Chondrocyte (in vitro differentiated cells): Measurements from ENCODE around the gene CDC73. TPM values are rescaled to one million over a fixed set of nuclear protein-coding genes. Genes with fewer than 3 reads are reported as not detected.

Experiments
- DNase-seq: peaks from one replicate; pipeline ENCODE4 v3.0.0; 2021; ENCODE audit warnings: mixed read lengths, low spot score
- H3K27ac Mint-ChIP-seq: one replicate; pipeline ENCODE4 v1.8.0; 2021; ENCODE audit warnings: mild to moderate bottlenecking, moderate library complexity, mixed read lengths; ENCODE audit not compliant: unreplicated experiment
- H3K27me3 Mint-ChIP-seq: 2 replicates; pipeline ENCODE4 v1.8.0; 2021; ENCODE audit warnings: low read depth, mixed read lengths
- H3K36me3 Mint-ChIP-seq: 2 replicates; pipeline ENCODE4 v1.8.0; 2021; ENCODE audit warnings: low read depth, mixed read lengths
- H3K4me1 Mint-ChIP-seq: 2 replicates; pipeline ENCODE4 v1.8.0; 2021; ENCODE audit warnings: low read depth, mild to moderate bottlenecking, mixed read lengths
- H3K4me3 Mint-ChIP-seq: one replicate; pipeline ENCODE4 v1.8.0; 2021; ENCODE audit warnings: mild to moderate bottlenecking, moderate library complexity, mixed read lengths; ENCODE audit not compliant: unreplicated experiment
- H3K9me3 Mint-ChIP-seq: 2 replicates; pipeline ENCODE4 v1.8.0; 2021; ENCODE audit warnings: low read depth, mixed read lengths
- CTCF ChIP-seq: fragments of 200-600 bp; sonication (generic); IDR thresholded peaks from 2 replicates; pipeline ENCODE4 v1.5.0; 2021; ENCODE audit warnings: antibody characterized with exemption, mild to moderate bottlenecking, moderate library complexity
- total RNA-seq: library from RNA; stranded (reverse); gene quantifications from 3 replicates; pipeline ENCODE4 v1.2.1, GENCODE V29; 2021

CDC73 gene
- total RNA-seq, 1 donor from 2014 or later = 69.4 TPM

- Mint-ChIP-seq H3K27me3 (no peaks in the 10 kb centered on the region), H3K4me1 (no peaks in the 10 kb centered on the region), H3K9me3 (peaks cover 17% of the 10 kb centered on the region), H3K36me3 (peaks cover 23% of the 10 kb centered on the region), H3K27ac (no peak overlapping the region), H3K4me3 (no peak overlapping the region)
- DNase-seq = no peak
- TF ChIP-seq CTCF = no peak
Measured at GRCh38 chr1:193251950-193252349, 130.1 kb downstream of the CDC73 start.

GRCh38 chr1:193256019-193256418, 134.2 kb downstream of the CDC73 start:
- TF ChIP-seq CTCF = no peak

GRCh38 chr1:193259636-193260035, 137.8 kb downstream of the CDC73 start:
- Mint-ChIP-seq H3K9me3 (peaks cover 5% of the 10 kb centered on the region), H3K4me3 (no peak overlapping the region), H3K27me3 (no peaks in the 10 kb centered on the region), H3K36me3 (peaks cover 12% of the 10 kb centered on the region), H3K4me1 (peaks cover 7% of the 10 kb centered on the region), H3K27ac (no peak overlapping the region)
- TF ChIP-seq CTCF = no peak
- no peak for DNase-seq

More at GRCh38 chr1:193256019-193256418, 134.2 kb downstream of the CDC73 start:
- H3K9me3 Mint-ChIP-seq = no peaks in the 10 kb centered on the region
- no peak overlapping the region for H3K4me3 Mint-ChIP-seq
- peaks cover 8% of the 10 kb centered on the region for H3K36me3 Mint-ChIP-seq
- no peak overlapping the region for H3K27ac Mint-ChIP-seq
- DNase-seq = no peak
- H3K4me1 Mint-ChIP-seq = peaks cover 2% of the 10 kb centered on the region
- H3K27me3 Mint-ChIP-seq = no peaks in the 10 kb centered on the region

- Mint-ChIP-seq H3K4me3 (no peak overlapping the region), H3K4me1 (peaks cover 11% of the 10 kb centered on the region), H3K36me3 (peaks cover 14% of the 10 kb centered on the region), H3K27me3 (no peaks in the 10 kb centered on the region), H3K9me3 (peaks cover 5% of the 10 kb centered on the region), H3K27ac (no peak overlapping the region)
- no peak for DNase-seq
- no peak for TF ChIP-seq CTCF
Measured at GRCh38 chr1:193260056-193260745, 138.4 kb downstream of the CDC73 start.

- no peaks in the 10 kb centered on the region for H3K27me3 Mint-ChIP-seq
- H3K4me3 Mint-ChIP-seq = no peak overlapping the region
- no peak for TF ChIP-seq CTCF
- no peak for DNase-seq
- peaks cover 19% of the 10 kb centered on the region for H3K36me3 Mint-ChIP-seq
- H3K9me3 Mint-ChIP-seq = peaks cover 5% of the 10 kb centered on the region
- no peak overlapping the region for H3K27ac Mint-ChIP-seq
- peaks cover 11% of the 10 kb centered on the region for H3K4me1 Mint-ChIP-seq
Measured at GRCh38 chr1:193260896-193261295, 139.1 kb downstream of the CDC73 start.
